GM12878 (cell line): ENCODE measurements around the gene FOXD2.

Experiments
- CBX5 ChIP-seq: sonication (generic); IDR thresholded peaks from 2 replicates; pipeline ENCODE4 v1.6.1; 2016; ENCODE audit warnings: low read depth, moderate library complexity, mild to moderate bottlenecking, inconsistent platforms
- EGR1 ChIP-seq, 2 experiments: IDR thresholded peaks; 1 replicate in 1 of 2; 2 replicates in 1 of 2; pipeline ENCODE4 v1.6.1; 2011 to 2012; ENCODE audit warnings: low read depth in 2 of 2, low read length in 2 of 2, borderline replicate concordance in 1 of 2, mild to moderate bottlenecking in 1 of 2, moderate library complexity in 1 of 2
- FOXM1 ChIP-seq: IDR thresholded peaks from 2 replicates; pipeline ENCODE4 v1.6.1; 2012; ENCODE audit warnings: low read depth, mild to moderate bottlenecking, inconsistent platforms, low read length, moderate library complexity
- HDAC6 ChIP-seq: fragments of 200-600 bp; sonication (generic); IDR thresholded peaks from one replicate; pipeline ENCODE4 v1.8.0; 2017; ENCODE audit warnings: antibody characterized with exemption; ENCODE audit not compliant: unreplicated experiment
- MYC ChIP-seq: IDR thresholded peaks from 2 replicates; pipeline ENCODE4 v1.6.1; 2011; ENCODE audit warnings: mild to moderate bottlenecking, low read length, moderate library complexity, inconsistent platforms; ENCODE audit not compliant: insufficient read depth, insufficient replicate concordance, insufficient read length, severe bottlenecking
- POLR2A ChIP-seq: IDR thresholded peaks from 2 replicates; pipeline ENCODE4 v1.6.1; 2011; ENCODE audit warnings: low read depth, mild to moderate bottlenecking, low read length
- RBBP5 ChIP-seq: fragments of 200-600 bp; sonication (generic); conservative IDR thresholded peaks from 2 replicates; pipeline ENCODE4 v1.6.1; 2016
- SP1 ChIP-seq: IDR thresholded peaks from one replicate; pipeline ENCODE4 v1.6.1; 2011; ENCODE audit warnings: low read depth, low read length
- STAT3 ChIP-seq: IDR thresholded peaks from 2 replicates; pipeline ENCODE4 v1.6.1; 2011; ENCODE audit warnings: low read depth, low read length, improper control_type of control experiment
- YY1 ChIP-seq: IDR thresholded peaks from 2 replicates; pipeline ENCODE4 v1.6.1; 2011; ENCODE audit warnings: low read depth, mild to moderate bottlenecking, low read length
- TF ChIP-seq, protein P1 (sequence below): IDR thresholded peaks from 2 replicates; pipeline ENCODE4 v1.6.1; 2011; ENCODE audit warnings: low read depth, low read length, improper control_type of control experiment, borderline replicate concordance
- TF ChIP-seq, protein P2 (sequence below): IDR thresholded peaks from 2 replicates; pipeline ENCODE4 v1.6.1; 2011; ENCODE audit warnings: low read depth, mild to moderate bottlenecking, low read length, moderate library complexity, borderline replicate concordance; ENCODE audit errors: extremely low read depth
- TF ChIP-seq, protein P3 (sequence below): fragments of 450-650 bp; IDR thresholded peaks from 2 replicates; pipeline ENCODE4 v1.6.1; 2017; ENCODE audit warnings: mild to moderate bottlenecking

DNA sequence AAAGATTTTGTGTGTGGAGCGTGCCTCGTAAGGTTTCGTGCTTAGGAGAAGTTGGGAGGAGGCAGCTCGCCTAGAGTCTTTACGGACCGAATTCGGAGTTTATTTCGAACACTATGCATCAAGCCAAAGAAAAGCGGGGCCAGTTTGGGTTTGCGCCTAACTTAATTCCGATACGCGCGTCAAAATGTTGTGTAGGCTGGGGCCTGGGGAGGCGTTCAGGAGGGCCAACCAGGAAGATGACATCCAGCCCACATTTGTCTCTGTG, 6.4 kb downstream of the FOXD2 start:
- TF ChIP-seq, protein P1, sequence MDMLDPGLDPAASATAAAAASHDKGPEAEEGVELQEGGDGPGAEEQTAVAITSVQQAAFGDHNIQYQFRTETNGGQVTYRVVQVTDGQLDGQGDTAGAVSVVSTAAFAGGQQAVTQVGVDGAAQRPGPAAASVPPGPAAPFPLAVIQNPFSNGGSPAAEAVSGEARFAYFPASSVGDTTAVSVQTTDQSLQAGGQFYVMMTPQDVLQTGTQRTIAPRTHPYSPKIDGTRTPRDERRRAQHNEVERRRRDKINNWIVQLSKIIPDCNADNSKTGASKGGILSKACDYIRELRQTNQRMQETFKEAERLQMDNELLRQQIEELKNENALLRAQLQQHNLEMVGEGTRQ, result no peak
- TF ChIP-seq FOXM1 (no peak), STAT3 (no peak), SP1 (no peak), EGR1 (IDR thresholded peaks at IDR 0.05; ENCODE audit: borderline replicate concordance in 1 of 2, low read depth in 2 of 2, low read length in 2 of 2) (no peak), MYC (no peak), RBBP5 (no peak), HDAC6 (no peak), YY1 (no peak), POLR2A (no peak), CBX5 (no peak)
- TF ChIP-seq, protein P2, sequence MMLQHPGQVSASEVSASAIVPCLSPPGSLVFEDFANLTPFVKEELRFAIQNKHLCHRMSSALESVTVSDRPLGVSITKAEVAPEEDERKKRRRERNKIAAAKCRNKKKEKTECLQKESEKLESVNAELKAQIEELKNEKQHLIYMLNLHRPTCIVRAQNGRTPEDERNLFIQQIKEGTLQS, result no peak
- TF ChIP-seq, protein P3, sequence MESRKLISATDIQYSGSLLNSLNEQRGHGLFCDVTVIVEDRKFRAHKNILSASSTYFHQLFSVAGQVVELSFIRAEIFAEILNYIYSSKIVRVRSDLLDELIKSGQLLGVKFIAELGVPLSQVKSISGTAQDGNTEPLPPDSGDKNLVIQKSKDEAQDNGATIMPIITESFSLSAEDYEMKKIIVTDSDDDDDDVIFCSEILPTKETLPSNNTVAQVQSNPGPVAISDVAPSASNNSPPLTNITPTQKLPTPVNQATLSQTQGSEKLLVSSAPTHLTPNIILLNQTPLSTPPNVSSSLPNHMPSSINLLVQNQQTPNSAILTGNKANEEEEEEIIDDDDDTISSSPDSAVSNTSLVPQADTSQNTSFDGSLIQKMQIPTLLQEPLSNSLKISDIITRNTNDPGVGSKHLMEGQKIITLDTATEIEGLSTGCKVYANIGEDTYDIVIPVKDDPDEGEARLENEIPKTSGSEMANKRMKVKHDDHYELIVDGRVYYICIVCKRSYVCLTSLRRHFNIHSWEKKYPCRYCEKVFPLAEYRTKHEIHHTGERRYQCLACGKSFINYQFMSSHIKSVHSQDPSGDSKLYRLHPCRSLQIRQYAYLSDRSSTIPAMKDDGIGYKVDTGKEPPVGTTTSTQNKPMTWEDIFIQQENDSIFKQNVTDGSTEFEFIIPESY, result no peak
